BLaER1 treated with 17β-estradiol and CSF1 and Interleukin-3, amounts not matched to agents 10 nM and 100 nM (cell line): ENCODE measurements around the gene SEMA5A.
"Not testable (repeated sequence)": the region's sequence is repeated elsewhere in the genome, so short reads cannot be mapped to it uniquely, and the experiment has no call there.

ENCODE experiments used
- H3K27ac ChIP-seq, 11 experiments: shearing (Covaris generic); formaldehyde crosslinking; 2 replicates each; pipeline ENCODE4 v1.8.1; 2022
- H3K27me3 ChIP-seq, 11 experiments: shearing (Covaris generic); formaldehyde crosslinking; 2 replicates each; pipeline ENCODE4 v1.8.1; 2022
- H3K36me3 ChIP-seq, 11 experiments: shearing (Covaris generic); formaldehyde crosslinking; 2 replicates each; pipeline ENCODE4 v1.8.1; 2022
- H3K4me1 ChIP-seq, 10 experiments: shearing (Covaris generic); formaldehyde crosslinking; 2 replicates each; pipeline ENCODE4 v1.8.1; 2022
- H3K4me2 ChIP-seq, 11 experiments: shearing (Covaris generic); formaldehyde crosslinking; 2 replicates each; pipeline ENCODE4 v1.8.1; 2022
- H3K4me3 ChIP-seq, 10 experiments: shearing (Covaris generic); formaldehyde crosslinking; 2 replicates each; pipeline ENCODE4 v1.8.1; 2022
- H3K9ac ChIP-seq, 11 experiments: shearing (Covaris generic); formaldehyde crosslinking; 2 replicates each; pipeline ENCODE4 v1.8.1; 2022
- H3K9me3 ChIP-seq, 11 experiments: shearing (Covaris generic); formaldehyde crosslinking; replicated peaks in 1 of 11; 2 replicates each; pipeline ENCODE4 v1.8.1; 2022
- H4K20me1 ChIP-seq, 11 experiments: shearing (Covaris generic); formaldehyde crosslinking; 2 replicates each; pipeline ENCODE4 v1.8.1; 2022
- Cebpa-rat ChIP-seq, 11 experiments: shearing (Covaris generic); IDR thresholded peaks; 2 replicates each; pipeline ENCODE4 v1.8.1; 2022

Gene SEMA5A

DNA sequence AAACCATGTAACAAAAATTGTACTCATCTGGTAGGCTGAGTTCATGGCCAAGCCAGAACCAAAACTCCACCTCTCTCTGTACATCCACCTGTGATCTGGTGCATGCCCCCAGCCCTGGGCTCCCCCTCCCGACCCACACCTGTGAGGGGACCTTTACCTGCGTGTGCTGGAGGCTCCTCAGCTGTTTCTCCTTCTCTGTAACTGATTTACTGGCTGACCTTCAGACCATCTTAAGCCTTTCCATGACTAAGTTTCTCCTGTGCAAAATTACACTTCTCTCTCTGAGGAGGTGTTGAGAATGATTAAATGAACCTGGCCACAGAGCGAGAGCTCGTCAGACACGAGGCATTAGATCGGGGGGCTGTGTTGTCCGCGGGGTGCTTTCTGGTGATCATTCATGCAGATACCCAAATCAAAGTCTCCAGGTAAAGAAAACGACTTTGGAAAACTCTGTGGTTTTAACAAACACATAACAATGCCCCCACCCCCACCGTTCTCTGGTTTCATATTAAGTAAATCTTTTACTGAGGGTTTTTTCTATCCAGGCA, 136.4 kb downstream of the SEMA5A start:
- Histone ChIP-seq H3K36me3 (no peaks in the 10 kb centered on the region), H3K4me3 (no peak overlapping the region), H3K4me1 (no peaks in the 10 kb centered on the region), H3K9me3 (no peaks in the 10 kb centered on the region), H3K27me3 (no peaks in the 10 kb centered on the region), H3K4me2 (no peak overlapping the region), H3K9ac (no peak overlapping the region), H4K20me1 (no peaks in the 10 kb centered on the region), H3K27ac (no peak overlapping the region)
- TF ChIP-seq Cebpa-rat (IDR thresholded peaks at IDR 0.05), result no peak

DNA sequence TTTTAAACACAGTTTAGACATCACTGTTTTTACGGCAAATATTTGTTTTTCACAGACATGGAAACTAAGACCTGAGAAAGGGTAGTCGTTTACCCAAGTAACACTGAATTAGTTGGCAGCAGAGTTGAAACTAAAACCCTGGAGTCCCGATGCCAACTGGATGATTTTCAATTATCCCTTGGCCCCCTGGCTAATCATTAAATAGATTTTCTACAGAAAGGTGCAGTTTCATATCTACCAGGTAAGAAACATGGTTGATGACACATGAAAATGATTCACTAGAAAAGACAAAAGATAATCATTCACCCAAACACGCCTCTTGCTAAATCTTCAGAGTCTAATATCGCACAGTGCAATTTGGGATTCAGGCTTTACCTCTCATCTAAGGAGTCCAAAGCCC, 136.9 kb downstream of the SEMA5A start:
- no peak overlapping the region for H3K9ac ChIP-seq
- no peak overlapping the region for H3K4me3 ChIP-seq
- H3K9me3 ChIP-seq, result no peaks in the 10 kb centered on the region
- H3K4me1 ChIP-seq, result no peaks in the 10 kb centered on the region
- no peak overlapping the region for H3K4me2 ChIP-seq
- TF ChIP-seq Cebpa-rat (IDR thresholded peaks at IDR 0.05), result no peak
- no peaks in the 10 kb centered on the region for H3K36me3 ChIP-seq
- no peaks in the 10 kb centered on the region for H3K27me3 ChIP-seq
- H4K20me1 ChIP-seq, result no peaks in the 10 kb centered on the region
- H3K27ac ChIP-seq, result no peak overlapping the region

DNA sequence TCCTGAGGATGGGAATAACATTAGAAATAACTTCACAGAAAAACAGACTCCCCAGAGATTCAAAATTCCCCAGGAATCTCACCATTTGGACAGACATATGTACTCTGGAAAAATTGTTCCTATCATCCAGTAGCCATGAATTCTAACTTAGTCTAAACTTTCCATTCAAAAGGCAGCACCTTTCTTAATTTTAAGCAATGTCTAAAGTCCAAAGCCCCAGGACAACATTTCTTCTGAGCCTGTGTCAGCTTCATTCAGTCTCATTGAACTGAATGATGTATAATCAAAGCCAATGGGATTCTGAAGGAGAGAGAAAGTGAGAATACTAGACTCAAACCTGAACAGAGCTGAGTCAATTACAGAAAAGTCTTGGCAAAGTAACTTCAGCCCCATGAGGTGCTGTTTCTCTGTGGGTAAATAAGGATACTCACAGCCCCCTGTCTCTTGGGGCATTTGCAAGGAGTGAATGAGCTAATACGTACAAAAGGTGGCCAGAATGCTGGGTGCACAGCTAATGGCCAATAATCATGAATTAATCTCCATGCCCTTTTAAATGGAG, 140.6 kb downstream of the SEMA5A start:
- no peak for TF ChIP-seq Cebpa-rat (IDR thresholded peaks at IDR 0.05)

DNA sequence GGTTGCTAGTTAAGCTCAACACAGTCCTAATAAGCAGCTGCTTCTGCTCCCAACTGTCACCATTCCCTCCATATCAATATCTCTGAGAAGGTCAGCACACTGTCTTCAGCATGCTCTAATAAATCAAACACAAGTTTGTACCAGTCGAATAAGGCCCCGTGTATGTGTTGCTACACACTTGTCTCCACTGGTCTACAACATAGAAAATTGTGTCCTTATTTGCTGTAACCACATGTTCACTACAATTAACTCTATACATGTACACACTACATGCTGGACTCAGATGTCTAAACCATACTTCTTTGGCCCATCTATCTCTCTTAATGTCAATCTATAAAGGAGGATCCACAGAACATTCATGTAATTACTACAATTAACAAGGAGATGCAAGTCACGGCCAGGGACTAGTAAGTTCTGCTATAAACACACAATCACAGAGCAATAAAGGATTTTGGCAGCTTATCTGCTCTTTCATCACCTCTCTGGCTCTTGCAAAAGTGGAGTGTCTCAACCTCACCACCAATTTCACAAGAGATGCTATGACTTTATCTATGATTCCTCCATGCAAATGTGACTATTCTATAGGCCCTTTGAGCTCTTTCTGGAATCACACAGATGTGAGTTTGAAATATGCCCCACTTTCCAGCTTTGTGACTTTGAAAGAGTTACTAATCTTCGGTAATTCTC, 143.9 kb downstream of the SEMA5A start:
- Histone ChIP-seq H3K4me2 (no peak overlapping the region), H3K4me3 (no peak overlapping the region), H3K9me3 (peaks cover 0 to 10% (median 0%) of the 10 kb centered on the region in 11 experiments; a peak in 4 of 22 replicates), H3K4me1 (no peaks in the 10 kb centered on the region), H3K27ac (no peak overlapping the region), H3K27me3 (no peaks in the 10 kb centered on the region), H3K9ac (no peak overlapping the region), H3K36me3 (no peaks in the 10 kb centered on the region), H4K20me1 (no peaks in the 10 kb centered on the region)
- no peak for TF ChIP-seq Cebpa-rat (IDR thresholded peaks at IDR 0.05)

More for the DNA sequence above, 140.6 kb downstream of the SEMA5A start:
- no peak overlapping the region for H3K4me2 ChIP-seq
- H3K4me3 ChIP-seq, result no peak overlapping the region
- no peaks in the 10 kb centered on the region for H3K27me3 ChIP-seq
- H3K9ac ChIP-seq, result no peak overlapping the region
- H3K27ac ChIP-seq, result no peak overlapping the region
- H3K4me1 ChIP-seq, result no peaks in the 10 kb centered on the region
- H3K9me3 ChIP-seq, result no peaks in the 10 kb centered on the region
- no peaks in the 10 kb centered on the region for H3K36me3 ChIP-seq
- no peaks in the 10 kb centered on the region for H4K20me1 ChIP-seq

DNA sequence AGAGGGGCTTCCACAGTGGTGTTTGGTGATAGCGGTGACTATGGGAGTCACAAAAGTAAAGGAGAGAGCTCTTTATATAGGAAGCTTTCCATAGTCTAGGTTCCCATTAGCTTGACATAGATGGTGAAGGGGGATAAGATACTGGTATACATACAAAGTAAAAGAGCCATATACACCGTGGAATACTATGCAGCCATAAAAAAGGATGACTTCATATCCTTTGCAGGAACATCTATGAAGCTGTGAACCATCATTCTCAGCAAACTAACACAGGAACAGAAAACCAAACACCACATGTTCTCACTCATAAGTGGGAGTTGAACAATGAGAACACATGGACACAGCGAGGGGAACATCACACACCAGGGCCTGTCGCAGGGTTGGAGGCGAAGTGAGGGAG, 146.1 kb downstream of the SEMA5A start:
- H3K4me2 ChIP-seq, H3K36me3 ChIP-seq, H3K4me3 ChIP-seq, H3K27ac ChIP-seq, H3K9me3 ChIP-seq, H3K27me3 ChIP-seq, H4K20me1 ChIP-seq, H3K9ac ChIP-seq, H3K4me1 ChIP-seq: not testable (repeated sequence)

DNA sequence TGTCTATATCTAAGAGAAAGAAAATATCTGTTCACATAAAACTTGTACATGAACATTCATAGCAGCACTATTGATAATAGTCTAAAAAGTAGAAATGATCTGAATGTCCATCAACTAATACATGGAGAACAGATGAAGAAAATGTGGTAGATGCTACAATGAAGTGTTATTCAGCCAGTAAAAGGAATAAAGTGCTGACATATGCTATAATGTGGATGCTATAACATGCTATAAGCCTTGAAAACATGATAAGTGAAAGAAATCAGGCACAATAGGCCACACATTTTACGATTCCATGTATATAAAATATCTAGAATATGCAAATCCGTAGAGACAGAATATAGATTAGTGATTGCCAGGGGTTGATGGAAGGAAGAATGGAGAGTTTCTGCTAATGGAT, 146.8 kb downstream of the SEMA5A start:
- no peak overlapping the region for H3K27ac ChIP-seq
- H3K27me3 ChIP-seq, result no peaks in the 10 kb centered on the region
- no peaks in the 10 kb centered on the region for H3K36me3 ChIP-seq
- no peaks in the 10 kb centered on the region for H3K4me1 ChIP-seq
- H3K9me3 ChIP-seq, result peaks cover 0 to 10% (median 0%) of the 10 kb centered on the region in 11 experiments; a peak in 4 of 22 replicates
- TF ChIP-seq Cebpa-rat (IDR thresholded peaks at IDR 0.05), result no peak
- no peaks in the 10 kb centered on the region for H4K20me1 ChIP-seq
- H3K9ac ChIP-seq, result no peak overlapping the region
- H3K4me3 ChIP-seq, result no peak overlapping the region
- H3K4me2 ChIP-seq, result no peak overlapping the region

DNA sequence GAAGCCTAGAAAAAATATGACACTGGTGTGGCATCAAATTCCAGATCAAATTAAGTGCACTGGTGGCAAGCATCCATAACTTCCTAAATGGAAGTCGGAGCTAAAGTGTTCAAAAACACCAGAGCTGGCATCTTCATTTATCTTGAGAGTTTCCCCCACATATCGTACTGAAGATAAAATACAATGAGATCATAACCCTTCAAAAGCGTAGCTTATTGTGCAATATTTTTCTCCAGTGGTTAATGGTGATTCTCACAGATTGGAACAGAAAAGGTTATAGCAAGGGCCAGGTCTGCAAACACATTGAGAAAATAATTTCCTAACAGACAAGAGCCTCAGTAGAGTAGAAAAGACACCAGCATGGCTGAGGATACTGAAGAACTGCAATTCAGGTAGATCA, 147.6 kb downstream of the SEMA5A start:
- Histone ChIP-seq H3K4me1 (no peaks in the 10 kb centered on the region), H3K4me2 (no peak overlapping the region), H3K9ac (no peak overlapping the region), H3K27ac (no peak overlapping the region), H3K27me3 (no peaks in the 10 kb centered on the region), H4K20me1 (no peaks in the 10 kb centered on the region), H3K36me3 (no peaks in the 10 kb centered on the region), H3K9me3 (peaks cover 0 to 10% (median 0%) of the 10 kb centered on the region in 11 experiments; a peak in 4 of 22 replicates), H3K4me3 (no peak overlapping the region)
- TF ChIP-seq Cebpa-rat (IDR thresholded peaks at IDR 0.05), result 0 out of 22 replicates have a peak, but pooled peaks of 1 of the 11 experiments have one; percentile 27

DNA sequence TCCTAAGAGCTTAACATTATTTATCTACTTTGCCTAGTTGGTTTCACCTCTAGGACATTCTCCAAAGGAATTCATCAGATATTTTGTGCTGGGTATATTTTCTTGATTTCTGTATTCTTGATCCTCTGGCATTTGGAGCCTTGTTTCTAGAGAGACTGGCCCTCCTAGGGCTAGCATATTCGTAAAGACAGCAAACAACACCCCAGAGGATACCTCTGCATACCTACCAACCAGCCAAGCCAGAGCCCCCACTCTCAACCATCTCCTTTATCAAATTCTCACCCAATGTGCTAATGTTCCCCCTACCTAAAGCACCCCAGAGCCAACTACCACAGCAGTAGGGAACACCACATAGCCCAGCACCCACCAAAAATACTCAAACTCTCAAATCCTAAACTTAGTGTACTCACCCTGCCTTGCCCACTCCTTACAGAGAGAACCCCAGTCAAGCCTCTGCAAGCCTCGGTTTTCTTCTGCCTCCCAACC, 149.5 kb downstream of the SEMA5A start:
- no peaks in the 10 kb centered on the region for H3K4me1 ChIP-seq
- no peak overlapping the region for H3K4me2 ChIP-seq
- H3K27me3 ChIP-seq, result no peaks in the 10 kb centered on the region
- H3K9me3 ChIP-seq, result peaks cover 0 to 10% (median 0%) of the 10 kb centered on the region in 11 experiments; a peak in 4 of 22 replicates
- no peak overlapping the region for H3K9ac ChIP-seq
- H4K20me1 ChIP-seq, result no peaks in the 10 kb centered on the region
- no peaks in the 10 kb centered on the region for H3K36me3 ChIP-seq
- H3K4me3 ChIP-seq, result no peak overlapping the region
- no peak overlapping the region for H3K27ac ChIP-seq
- TF ChIP-seq Cebpa-rat (IDR thresholded peaks at IDR 0.05), result no peak

DNA sequence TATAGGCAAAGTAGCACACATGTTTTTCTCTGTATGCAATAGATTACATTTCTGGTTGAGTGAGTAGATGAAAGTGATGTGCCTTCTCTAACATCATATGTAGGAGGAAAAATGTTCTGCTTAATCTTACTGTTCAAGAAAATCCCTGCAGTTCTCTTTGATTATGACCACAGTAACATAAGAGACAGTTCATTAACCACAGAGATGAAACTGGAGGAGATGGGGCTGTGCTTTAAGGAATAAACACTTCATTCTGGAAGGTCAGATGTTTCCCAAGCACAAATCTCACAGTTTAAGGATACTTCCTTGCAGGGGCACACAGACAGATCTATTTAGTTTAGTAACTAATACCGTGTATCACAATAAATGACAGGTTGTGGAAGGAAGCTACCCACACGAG, 150.2 kb downstream of the SEMA5A start:
- no peaks in the 10 kb centered on the region for H3K4me1 ChIP-seq
- no peak overlapping the region for H3K27ac ChIP-seq
- no peak overlapping the region for H3K9ac ChIP-seq
- H3K9me3 ChIP-seq, result peaks cover 0 to 10% (median 0%) of the 10 kb centered on the region in 11 experiments; a peak in 4 of 22 replicates
- no peaks in the 10 kb centered on the region for H3K27me3 ChIP-seq
- H4K20me1 ChIP-seq, result no peaks in the 10 kb centered on the region
- no peak overlapping the region for H3K4me2 ChIP-seq
- no peaks in the 10 kb centered on the region for H3K36me3 ChIP-seq
- no peak overlapping the region for H3K4me3 ChIP-seq
- TF ChIP-seq Cebpa-rat (IDR thresholded peaks at IDR 0.05), result no peak

DNA sequence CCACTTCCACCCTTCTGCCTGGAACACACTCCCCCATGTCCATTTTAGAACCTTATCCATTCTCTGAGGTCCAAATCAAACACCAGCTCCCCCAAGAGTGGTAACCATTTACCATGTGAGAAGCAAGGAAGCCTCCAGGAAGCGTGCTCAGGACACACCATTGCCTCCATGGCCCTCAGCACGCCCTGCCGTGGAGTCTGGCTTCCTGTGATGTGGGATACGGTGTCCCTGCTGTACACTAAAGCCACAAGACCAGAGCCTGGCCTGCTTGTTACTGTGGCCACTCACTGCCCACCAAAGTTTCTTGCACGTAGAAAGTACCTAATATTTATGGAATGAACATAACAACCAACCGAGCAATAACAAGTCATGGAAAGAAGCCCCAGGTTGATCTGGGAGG, 151.7 kb downstream of the SEMA5A start:
- TF ChIP-seq Cebpa-rat (IDR thresholded peaks at IDR 0.05), result no peak
- H3K27me3 ChIP-seq, result no peaks in the 10 kb centered on the region
- H4K20me1 ChIP-seq, result no peaks in the 10 kb centered on the region
- no peaks in the 10 kb centered on the region for H3K36me3 ChIP-seq
- H3K4me3 ChIP-seq, result no peak overlapping the region
- H3K9ac ChIP-seq, result no peak overlapping the region
- no peak overlapping the region for H3K27ac ChIP-seq
- H3K4me1 ChIP-seq, result no peaks in the 10 kb centered on the region
- peaks cover 0 to 1% (median 0%) of the 10 kb centered on the region in 11 experiments; a peak in 1 of 22 replicates for H3K9me3 ChIP-seq
- H3K4me2 ChIP-seq, result no peak overlapping the region
